GM12878 (cell line): ENCODE data around the gene SPNS1. TPM values are rescaled to one million over a fixed set of nuclear protein-coding genes. Genes with fewer than 3 reads are reported as not detected.
A peak's percentile ranks its signal among the peaks of the same experiment; 100 is the strongest.

Source experiments
- ATAC-seq: fragments of 200-7000 bp; cut with Tn5 transposase; 3 replicates; pipeline ENCODE4 v1.9.1; 2020; ENCODE audit warnings: mild to moderate bottlenecking, moderate library complexity
- BruUV-seq: library from RNA; stranded (reverse); fragments of 400-500 nt; replicated peaks from 2 replicates; lab custom pipeline; 2021; lab: Mats Ljungman, UMichigan
- CTCF ChIA-PET: fragments of 300-600 bp; sonication (Branson Sonifier 250); formaldehyde crosslinking; extraction: SDS; loops from one replicate; lab custom pipeline; 2021; ENCODE audit warnings: inconsistent platforms; lab: Yijun Ruan, JAX
- POLR2A ChIA-PET: fragments of 350-600 bp; formaldehyde crosslinking; extraction: SDS; loops from one replicate; lab custom pipeline; 2021; ENCODE audit warnings: inconsistent platforms; lab: Charles Lee
- RAD21 ChIA-PET: fragments of 300-600 bp; sonication (Branson Sonifier 250); formaldehyde crosslinking; loops from one replicate; lab custom pipeline; 2023; ENCODE audit warnings: antibody characterized with exemption; ENCODE audit not compliant: unreplicated experiment; lab: Charles Lee
- SMC1A ChIA-PET: fragments of 300-600 bp; sonication (Branson Sonifier 250); formaldehyde crosslinking; loops from one replicate; lab custom pipeline; 2023; ENCODE audit not compliant: unreplicated experiment, uncharacterized antibody; lab: Charles Lee
- DNase-seq: peaks from one replicate; pipeline ENCODE4 v3.0.0-alpha.2; 2011; ENCODE audit warnings: low read depth, low spot score
- FAIRE-seq: peaks from 3 replicates; lab custom pipeline; 2011; peaks lifted over from hg19 to GRCh38; lab: Jason Lieb, UNC
- H2AFZ ChIP-seq: 2 replicates; pipeline ENCODE4 v1.6.0; 2011; ENCODE audit warnings: low read depth, low read length, control low read depth; ENCODE audit not compliant: control insufficient read depth
- H3K27ac ChIP-seq: 2 replicates; pipeline ENCODE4 v1.5.1; 2011; ENCODE audit warnings: control low read depth; ENCODE audit not compliant: control insufficient read depth, insufficient read depth
- H3K27me3 ChIP-seq, 2 experiments: replicated peaks in 1 of 2; 2 replicates each; pipeline versions ENCODE4 v1.6.0 to v1.6.1; 2011; ENCODE audit warnings: low read length in 1 of 2; ENCODE audit not compliant: control insufficient read depth in 2 of 2, insufficient read depth in 2 of 2
- H3K36me3 ChIP-seq, 2 experiments: 2 replicates each; pipeline ENCODE4 v1.5.1; 2011; ENCODE audit warnings: low read length in 1 of 2; ENCODE audit not compliant: control insufficient read depth in 2 of 2, insufficient read depth in 2 of 2
- H3K4me1 ChIP-seq: 2 replicates; pipeline ENCODE4 v1.6.1; 2011; ENCODE audit warnings: mild to moderate bottlenecking, low read length, moderate library complexity, mixed read lengths; ENCODE audit not compliant: control insufficient read depth, insufficient read depth
- H3K4me2 ChIP-seq: 2 replicates; pipeline ENCODE4 v1.6.0; 2011; ENCODE audit warnings: control low read depth; ENCODE audit not compliant: control insufficient read depth, insufficient read depth
- H3K4me3 ChIP-seq: fragments of 200-600 bp; sonication (generic); 2 replicates; pipeline ENCODE4 v1.5.1; 2016
- H3K79me2 ChIP-seq: 2 replicates; pipeline ENCODE4 v1.6.0; 2011; ENCODE audit warnings: low read length; ENCODE audit not compliant: control insufficient read depth, insufficient read depth
- H3K9ac ChIP-seq: 2 replicates; pipeline ENCODE4 v1.8.0; 2011; ENCODE audit warnings: low read length, control low read depth, mixed read lengths; ENCODE audit not compliant: control insufficient read depth, insufficient read depth
- H3K9me3 ChIP-seq: replicated peaks from 3 replicates; pipeline ENCODE4 v1.5.1; 2011; ENCODE audit warnings: mild to moderate bottlenecking, low read length; ENCODE audit not compliant: control insufficient read depth, insufficient read depth
- H4K20me1 ChIP-seq: 2 replicates; pipeline ENCODE4 v1.6.0; 2011; ENCODE audit not compliant: control insufficient read depth, insufficient read depth
- BCL3 ChIP-seq: IDR thresholded peaks from 2 replicates; pipeline ENCODE4 v1.6.1; 2011; ENCODE audit warnings: borderline replicate concordance, low read depth, mild to moderate bottlenecking, moderate library complexity, low read length; ENCODE audit not compliant: insufficient read depth, poor library complexity, severe bottlenecking
- BMI1 ChIP-seq: fragments of 450-650 bp; IDR thresholded peaks from 2 replicates; pipeline ENCODE4 v1.6.1; 2016; ENCODE audit warnings: mild to moderate bottlenecking, moderate library complexity, borderline replicate concordance
- CBX5 ChIP-seq: sonication (generic); IDR thresholded peaks from 2 replicates; pipeline ENCODE4 v1.6.1; 2016; ENCODE audit warnings: low read depth, moderate library complexity, mild to moderate bottlenecking, inconsistent platforms
- CHD2 ChIP-seq: IDR thresholded peaks from 2 replicates; pipeline ENCODE4 v1.6.1; 2011; ENCODE audit warnings: low read depth, low read length, improper control_type of control experiment, borderline replicate concordance
- CREM ChIP-seq: IDR thresholded peaks from 2 replicates; pipeline ENCODE4 v1.6.1; 2014; ENCODE audit warnings: antibody characterized with exemption, low read depth
- ETV6 ChIP-seq, 2 experiments: fragments of 450-650 bp in 1 of 2; IDR thresholded peaks in 1 of 2; conservative IDR thresholded peaks in 1 of 2; 2 replicates each; pipeline ENCODE4 v1.6.1; 2014; ENCODE audit warnings: antibody characterized with exemption in 1 of 2, borderline replicate concordance in 1 of 2, low read depth in 1 of 2, mild to moderate bottlenecking in 1 of 2, moderate library complexity in 1 of 2
- IKZF2 ChIP-seq, 2 experiments: fragments of 450-650 bp; IDR thresholded peaks; 2 replicates each; pipeline ENCODE4 v1.6.1; 2017; ENCODE audit warnings: mild to moderate bottlenecking in 2 of 2, moderate library complexity in 2 of 2
- KAT2A ChIP-seq: conservative IDR thresholded peaks from 2 replicates; pipeline ENCODE4 v1.6.1; 2011; ENCODE audit warnings: low read depth, low read length; ENCODE audit not compliant: control insufficient read depth
- NBN ChIP-seq: fragments of 450-650 bp; IDR thresholded peaks from 2 replicates; pipeline ENCODE4 v1.6.1; 2016
- NRF1 ChIP-seq: conservative IDR thresholded peaks from 2 replicates; pipeline ENCODE4 v1.6.1; 2011; ENCODE audit warnings: mild to moderate bottlenecking, low read depth, low read length, improper control_type of control experiment
- RFX5 ChIP-seq: IDR thresholded peaks from 2 replicates; pipeline ENCODE4 v1.6.1; 2011; ENCODE audit warnings: low read depth, low read length, improper control_type of control experiment
- SIN3A ChIP-seq: IDR thresholded peaks from 2 replicates; pipeline ENCODE4 v1.6.1; 2012; ENCODE audit warnings: low read depth, low read length, improper control_type of control experiment
- SREBF2 ChIP-seq: IDR thresholded peaks from 2 replicates; pipeline ENCODE4 v1.6.1; 2012; ENCODE audit warnings: mild to moderate bottlenecking, low read length
- SUZ12 ChIP-seq: fragments of 200-600 bp; sonication (generic); IDR thresholded peaks from one replicate; pipeline ENCODE4 v1.6.1; 2018; ENCODE audit warnings: antibody characterized with exemption, mild to moderate bottlenecking; ENCODE audit not compliant: unreplicated experiment
- WGBS: methylation state at CpG from one replicate; pipeline ENCODE4 v1.1.6; 2016; ENCODE audit warnings: low lambda C conversion rate; ENCODE audit not compliant: insufficient replicate concordance, insufficient coverage; ENCODE audit errors: missing lambda C conversion rate; 5-methylcytosine and 5-hydroxymethylcytosine counted together
- in situ Hi-C: fragments of 300-500 bp; cut with MboI; formaldehyde crosslinking; loops from 9 replicates; pipeline ENCODE4 v1.14.3; 2018; ENCODE audit warnings: mixed read lengths
- intact Hi-C: fragments of 100-400 bp; cut with micrococcal nuclease; formaldehyde crosslinking; loops from one replicate; pipeline ENCODE4 v1.14.2; 2022; ENCODE audit not compliant: unreplicated experiment
- polyA plus RNA-seq, 11 experiments: library from polyadenylated mRNA; depleted of rRNA in 4 of 11; unstranded in 6 of 11; stranded (reverse) in 5 of 11; fragments of >200 nt; fragmentation: Nextera tagmentation in 4 of 11; fragmentation: Illumina TruSeq in 1 of 11; extraction: Ambion mirVana in 4 of 11; extraction: Trizol in 1 of 11; gene quantifications; 1 replicate in 1 of 11; 2 replicates in 10 of 11; pipeline versions ENCODE4 v1.2.1 to v1.2.3, GENCODE V29; 2011 to 2016; ENCODE audit warnings: inconsistent platforms in 2 of 11, missing spikeins in 2 of 11, low read depth in 1 of 11
- total RNA-seq, 4 experiments: library from RNA; depleted of rRNA in 3 of 4; stranded (reverse); fragments of >200 nt in 3 of 4; fragmentation: Illumina TruSeq in 1 of 4; extraction: Trizol in 1 of 4; gene quantifications; 2 replicates each; pipeline versions ENCODE4 v1.2.1 to v1.2.3, GENCODE V29; 2013 to 2021
- TF ChIP-seq, protein P1 (sequence below): fragments of 450-650 bp; IDR thresholded peaks from 2 replicates; pipeline ENCODE4 v1.6.1; 2014; ENCODE audit warnings: mild to moderate bottlenecking

The SPNS1 gene
- total and polyA plus RNA-seq, 10 of the 15 experiments (the other 5 are each of a cell fraction or from before 2014, with no cell fraction given) = 0.16 to 37.6 (median 12.0) TPM

- in situ Hi-C loops = no loop called here
- ChIA-PET CTCF (interaction anchor here (1.3 kb wide), 1 partner anchor 37 kb away, joined by 5 read pairs; the partner anchor contains the start of gene SPNS1), SMC1A (interaction anchor here (1.1 kb wide), 1 partner anchor 10 kb away, joined by 3 read pairs; no protein-coding TSS in a partner anchor), RAD21 (no interaction called here), POLR2A (interaction anchor here (1.3 kb wide), 1 partner anchor 10 kb away, joined by 4 read pairs; no protein-coding TSS in a partner anchor)
- Histone ChIP-seq H3K27me3 (no peaks in the 10 kb centered on the region), H3K4me2 (no peak overlapping the region), H3K4me1 (no peaks in the 10 kb centered on the region), H3K9me3 (no peaks in the 10 kb centered on the region), H3K4me3 (no peak overlapping the region), H2AFZ (no peak overlapping the region), H3K36me3 (no peaks in the 10 kb centered on the region), H3K9ac (no peak overlapping the region), H3K27ac (no peak overlapping the region), H4K20me1 (no peaks in the 10 kb centered on the region), H3K79me2 (no peaks in the 10 kb centered on the region)
- no TSS peak for BruUV-seq
- 26% methylated on average over 8 of the region's 8 CpGs for WGBS
- intact Hi-C loops = no loop called here
- no peak for TF ChIP-seq SIN3A
- no peak for TF ChIP-seq IKZF2 (IDR thresholded peaks at IDR 0.05)
- no peak for TF ChIP-seq CBX5
- DNase-seq = no peak
- FAIRE-seq = no peak
- 0 out of 3 replicates have a peak, but pooled peaks have one; percentile 31 for ATAC-seq
Measured at GRCh38 chr16:29011112-29011511, 36.5 kb downstream of the SPNS1 start.

DNA sequence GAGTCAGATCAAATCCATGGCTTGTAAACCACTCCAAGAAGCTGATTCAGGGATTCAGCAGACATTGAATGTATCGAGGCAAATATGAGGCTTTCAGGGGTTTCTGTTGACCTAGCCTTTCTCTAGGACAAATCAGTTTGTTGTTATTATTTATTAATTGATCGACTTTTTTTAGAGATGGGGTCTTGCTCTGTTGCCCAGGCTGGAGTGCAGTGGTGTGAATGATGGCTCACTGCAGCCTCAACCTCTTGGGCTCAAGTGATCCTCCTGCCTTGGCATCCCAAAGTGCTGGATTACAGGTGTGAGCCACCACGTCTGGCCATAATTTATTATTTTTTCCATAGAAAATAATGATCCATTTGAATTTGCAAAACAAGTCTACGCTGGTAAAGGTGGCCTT lies 37.3 kb downstream of the SPNS1 start:
- Histone ChIP-seq H2AFZ (no peak overlapping the region), H3K4me1 (no peaks in the 10 kb centered on the region), H3K27ac (no peak overlapping the region), H3K27me3 (no peaks in the 10 kb centered on the region), H3K79me2 (no peaks in the 10 kb centered on the region), H3K9ac (no peak overlapping the region), H3K36me3 (no peaks in the 10 kb centered on the region), H3K9me3 (no peaks in the 10 kb centered on the region), H4K20me1 (no peaks in the 10 kb centered on the region), H3K4me2 (no peak overlapping the region), H3K4me3 (no peak overlapping the region)
- WGBS = 22% methylated on average over 4 of the region's 4 CpGs
- TF ChIP-seq NRF1 = no peak
- TF ChIP-seq NBN = no peak
- TF ChIP-seq, protein P1, sequence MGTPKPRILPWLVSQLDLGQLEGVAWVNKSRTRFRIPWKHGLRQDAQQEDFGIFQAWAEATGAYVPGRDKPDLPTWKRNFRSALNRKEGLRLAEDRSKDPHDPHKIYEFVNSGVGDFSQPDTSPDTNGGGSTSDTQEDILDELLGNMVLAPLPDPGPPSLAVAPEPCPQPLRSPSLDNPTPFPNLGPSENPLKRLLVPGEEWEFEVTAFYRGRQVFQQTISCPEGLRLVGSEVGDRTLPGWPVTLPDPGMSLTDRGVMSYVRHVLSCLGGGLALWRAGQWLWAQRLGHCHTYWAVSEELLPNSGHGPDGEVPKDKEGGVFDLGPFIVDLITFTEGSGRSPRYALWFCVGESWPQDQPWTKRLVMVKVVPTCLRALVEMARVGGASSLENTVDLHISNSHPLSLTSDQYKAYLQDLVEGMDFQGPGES = no peak
- TF ChIP-seq ETV6 (conservative IDR thresholded peaks at IDR 0.05 in 1 of 2, IDR thresholded peaks at IDR 0.05 in 1 of 2; ENCODE audit: borderline replicate concordance in 1 of 2, low read depth in 1 of 2) = no peak
- no peak for TF ChIP-seq CREM
- TF ChIP-seq SUZ12 = no peak
- TF ChIP-seq SREBF2 = no peak
- no peak for TF ChIP-seq CHD2
- TF ChIP-seq RFX5 = no peak
- TF ChIP-seq BCL3 = no peak
- TF ChIP-seq KAT2A = no peak
- no peak for TF ChIP-seq BMI1
- ChIA-PET SMC1A (no interaction called here), RAD21 (no interaction called here), CTCF (no interaction called here), POLR2A (interaction anchor here (1.3 kb wide), 1 partner anchor 9 kb away, joined by 4 read pairs; no protein-coding TSS in a partner anchor)
- BruUV-seq = no TSS peak
- intact Hi-C loops (no loop called here), in situ Hi-C loops (no loop called here)
- no peak for DNase-seq
- ATAC-seq = no peak
- no peak for FAIRE-seq
